Panc1 (cell line): ENCODE results near the gene HMGCS2.

Experiments
- REST ChIP-seq, 2 experiments: IDR thresholded peaks; 2 replicates each; pipeline ENCODE4 v1.6.1; 2011 to 2012; ENCODE audit warnings: low read depth in 2 of 2, control low read depth in 1 of 2, low read length in 1 of 2, mild to moderate bottlenecking in 1 of 2, moderate library complexity in 1 of 2; ENCODE audit not compliant: insufficient read depth in 1 of 2
- TF ChIP-seq, protein P1 (sequence below): fragments of 450-650 bp; IDR thresholded peaks from 2 replicates; pipeline ENCODE4 v1.5.1; 2017; ENCODE audit warnings: mild to moderate bottlenecking

DNA sequence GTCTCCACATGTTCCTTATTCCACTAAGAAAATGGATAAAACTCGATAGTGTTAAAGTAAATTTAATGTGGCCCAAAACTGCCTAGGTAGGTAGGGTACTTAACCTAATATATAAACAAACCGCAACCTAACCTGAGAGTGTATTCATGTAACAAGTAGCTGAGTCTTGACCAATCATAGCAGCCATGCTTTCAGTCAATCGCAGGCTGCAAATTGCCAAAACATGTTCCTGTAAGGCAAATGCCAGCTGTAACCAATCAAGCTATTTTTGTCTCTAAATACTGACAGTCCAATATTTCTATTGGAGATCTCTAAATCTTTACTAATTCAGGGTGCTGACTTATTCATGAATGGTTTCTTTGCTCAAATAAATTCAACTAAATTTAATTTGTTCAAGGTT lies 3.1 kb upstream of the HMGCS2 start:
- TF ChIP-seq, protein P1, sequence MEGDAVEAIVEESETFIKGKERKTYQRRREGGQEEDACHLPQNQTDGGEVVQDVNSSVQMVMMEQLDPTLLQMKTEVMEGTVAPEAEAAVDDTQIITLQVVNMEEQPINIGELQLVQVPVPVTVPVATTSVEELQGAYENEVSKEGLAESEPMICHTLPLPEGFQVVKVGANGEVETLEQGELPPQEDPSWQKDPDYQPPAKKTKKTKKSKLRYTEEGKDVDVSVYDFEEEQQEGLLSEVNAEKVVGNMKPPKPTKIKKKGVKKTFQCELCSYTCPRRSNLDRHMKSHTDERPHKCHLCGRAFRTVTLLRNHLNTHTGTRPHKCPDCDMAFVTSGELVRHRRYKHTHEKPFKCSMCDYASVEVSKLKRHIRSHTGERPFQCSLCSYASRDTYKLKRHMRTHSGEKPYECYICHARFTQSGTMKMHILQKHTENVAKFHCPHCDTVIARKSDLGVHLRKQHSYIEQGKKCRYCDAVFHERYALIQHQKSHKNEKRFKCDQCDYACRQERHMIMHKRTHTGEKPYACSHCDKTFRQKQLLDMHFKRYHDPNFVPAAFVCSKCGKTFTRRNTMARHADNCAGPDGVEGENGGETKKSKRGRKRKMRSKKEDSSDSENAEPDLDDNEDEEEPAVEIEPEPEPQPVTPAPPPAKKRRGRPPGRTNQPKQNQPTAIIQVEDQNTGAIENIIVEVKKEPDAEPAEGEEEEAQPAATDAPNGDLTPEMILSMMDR = no peak
- TF ChIP-seq REST (IDR thresholded peaks at IDR 0.05; ENCODE audit: insufficient read depth in 1 of 2, low read depth in 2 of 2, low read length in 1 of 2) = no peak
